NB4 (cell line): Measurements from ENCODE around the gene SPEN.

Experiments used
- MYC ChIP-seq: IDR thresholded peaks from 2 replicates; pipeline ENCODE4 v1.6.1; 2011; ENCODE audit warnings: low read depth, low read length
- POLR2A ChIP-seq: IDR thresholded peaks from 2 replicates; pipeline ENCODE4 v1.6.1; 2011; ENCODE audit warnings: mild to moderate bottlenecking; ENCODE audit not compliant: insufficient read length; ENCODE audit errors: extremely low read depth
- TF ChIP-seq, protein P1 (sequence below): IDR thresholded peaks from one replicate; pipeline ENCODE4 v1.5.1; 2012; ENCODE audit warnings: low read depth, low read length
- TF ChIP-seq, protein P2 (sequence below): IDR thresholded peaks from 2 replicates; pipeline ENCODE4 v1.6.1; 2011; ENCODE audit warnings: low read depth, low read length

DNA sequence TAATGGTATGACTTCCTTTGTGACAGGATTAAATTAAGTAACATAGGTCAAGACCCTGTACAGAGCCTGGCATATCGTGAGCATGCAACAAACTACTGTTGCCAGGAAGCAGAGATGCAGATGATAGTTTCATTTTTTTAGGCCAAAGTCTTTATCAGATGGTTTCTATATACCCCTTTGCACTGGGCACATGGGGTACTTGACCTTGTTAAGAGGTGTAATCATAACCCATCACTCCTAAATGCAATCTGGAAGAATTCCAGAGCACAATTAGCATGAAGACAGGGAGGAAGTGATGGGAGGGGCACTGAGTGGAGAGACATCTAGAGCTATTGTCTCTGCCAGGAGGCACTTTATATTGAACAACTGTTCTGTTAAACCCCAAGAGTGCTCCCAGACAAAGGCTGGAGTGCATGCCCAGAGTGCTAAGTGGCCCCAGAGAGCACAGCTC lies 106.3 kb downstream of the SPEN start:
- TF ChIP-seq, protein P1, sequence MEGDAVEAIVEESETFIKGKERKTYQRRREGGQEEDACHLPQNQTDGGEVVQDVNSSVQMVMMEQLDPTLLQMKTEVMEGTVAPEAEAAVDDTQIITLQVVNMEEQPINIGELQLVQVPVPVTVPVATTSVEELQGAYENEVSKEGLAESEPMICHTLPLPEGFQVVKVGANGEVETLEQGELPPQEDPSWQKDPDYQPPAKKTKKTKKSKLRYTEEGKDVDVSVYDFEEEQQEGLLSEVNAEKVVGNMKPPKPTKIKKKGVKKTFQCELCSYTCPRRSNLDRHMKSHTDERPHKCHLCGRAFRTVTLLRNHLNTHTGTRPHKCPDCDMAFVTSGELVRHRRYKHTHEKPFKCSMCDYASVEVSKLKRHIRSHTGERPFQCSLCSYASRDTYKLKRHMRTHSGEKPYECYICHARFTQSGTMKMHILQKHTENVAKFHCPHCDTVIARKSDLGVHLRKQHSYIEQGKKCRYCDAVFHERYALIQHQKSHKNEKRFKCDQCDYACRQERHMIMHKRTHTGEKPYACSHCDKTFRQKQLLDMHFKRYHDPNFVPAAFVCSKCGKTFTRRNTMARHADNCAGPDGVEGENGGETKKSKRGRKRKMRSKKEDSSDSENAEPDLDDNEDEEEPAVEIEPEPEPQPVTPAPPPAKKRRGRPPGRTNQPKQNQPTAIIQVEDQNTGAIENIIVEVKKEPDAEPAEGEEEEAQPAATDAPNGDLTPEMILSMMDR = no peak
- TF ChIP-seq, protein P2, sequence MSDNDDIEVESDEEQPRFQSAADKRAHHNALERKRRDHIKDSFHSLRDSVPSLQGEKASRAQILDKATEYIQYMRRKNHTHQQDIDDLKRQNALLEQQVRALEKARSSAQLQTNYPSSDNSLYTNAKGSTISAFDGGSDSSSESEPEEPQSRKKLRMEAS = no peak
- no peak for TF ChIP-seq POLR2A
- TF ChIP-seq MYC = no peak
